GM18517 (cell line): ENCODE measurements around the gene RPLP2.

Source experiments
- ATAC-seq: cut with Tn5 transposase; IDR thresholded peaks from one replicate; pipeline ENCODE4 v1.9.1; 2021; ENCODE audit warnings: mild to moderate bottlenecking, moderate library complexity; ENCODE audit not compliant: unreplicated experiment

The RPLP2 gene

GRCh38 chr11:790721-791564 lies 18.8 kb upstream of the RPLP2 start:
- no peak for ATAC-seq

- no peak for ATAC-seq
Measured at GRCh38 chr11:791658-792534, 17.9 kb upstream of the RPLP2 start.

DNA sequence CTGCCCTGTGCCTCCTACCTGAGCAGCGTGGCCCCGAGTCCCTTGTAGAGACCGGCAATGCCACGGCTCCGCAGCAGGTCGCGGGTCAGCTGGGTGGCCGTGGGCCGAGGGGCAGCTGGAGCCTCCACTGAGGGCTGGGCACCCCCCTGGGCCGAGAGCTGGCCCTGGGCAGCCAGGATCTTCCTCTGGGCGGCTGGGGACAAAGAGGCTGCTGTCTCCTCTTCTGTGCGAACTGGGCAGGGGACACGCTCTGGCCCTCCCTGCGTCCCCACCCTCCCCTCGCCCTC lies 17.3 kb upstream of the RPLP2 start:
- no peak for ATAC-seq

DNA sequence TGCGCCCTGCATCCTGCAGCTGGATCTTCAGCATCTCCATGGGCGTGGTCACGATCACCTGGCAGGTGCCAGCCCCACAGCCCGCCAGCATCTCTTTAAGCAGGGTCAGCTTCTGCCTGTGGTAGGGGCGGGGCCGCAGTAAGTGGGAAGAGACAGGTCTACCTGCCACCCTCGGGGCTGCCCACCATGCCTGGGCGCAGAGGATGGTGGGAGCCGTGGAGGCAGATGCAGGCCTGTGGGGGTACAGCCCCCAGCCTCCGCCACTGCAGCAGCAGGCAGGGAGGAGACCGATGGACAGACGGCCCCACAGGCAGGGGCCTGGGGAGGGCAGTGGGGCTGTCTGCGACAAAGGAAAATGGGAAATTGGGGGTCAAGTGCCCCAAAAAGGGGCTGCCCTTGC lies 16.9 kb upstream of the RPLP2 start:
- ATAC-seq = no peak

- ATAC-seq = no peak
Measured at GRCh38 chr11:793556-793955, 16.2 kb upstream of the RPLP2 start.

DNA sequence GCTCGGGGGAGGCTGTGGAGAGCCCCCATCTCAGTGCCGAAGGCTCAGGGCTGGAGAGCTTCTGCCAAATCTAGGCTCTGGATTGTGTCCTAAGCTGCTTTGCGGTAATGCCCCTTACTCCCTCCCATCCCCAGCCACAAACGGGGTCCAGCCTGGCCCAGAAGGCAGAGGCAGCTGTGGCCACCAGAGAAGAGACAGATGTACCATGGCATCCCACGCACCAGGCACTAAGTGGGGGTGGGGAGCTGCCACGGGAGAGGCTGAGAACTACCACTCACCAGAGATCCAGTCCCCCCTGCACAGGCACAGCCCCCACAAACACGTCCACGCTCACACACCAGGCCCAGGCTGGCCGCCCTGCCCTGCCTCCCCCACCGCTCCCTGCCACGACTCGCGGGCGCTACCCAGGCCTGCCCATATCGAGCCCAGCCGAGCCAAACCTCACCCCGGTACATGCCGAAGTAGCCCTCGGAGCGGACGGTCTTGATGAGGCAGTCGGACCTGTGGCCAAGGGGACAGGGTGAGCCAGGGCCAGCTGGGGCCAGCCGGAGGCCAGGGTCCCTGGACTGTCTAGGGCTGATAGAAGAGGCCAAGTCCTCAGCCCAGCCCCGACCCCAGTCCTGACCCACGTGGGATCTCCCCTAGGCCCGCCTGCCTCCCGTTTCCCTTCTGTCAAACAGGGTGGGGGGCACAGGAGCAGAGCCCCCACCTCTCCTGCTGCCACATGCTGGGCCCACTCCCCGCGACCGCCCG lies 15.6 kb upstream of the RPLP2 start:
- no peak for ATAC-seq

DNA sequence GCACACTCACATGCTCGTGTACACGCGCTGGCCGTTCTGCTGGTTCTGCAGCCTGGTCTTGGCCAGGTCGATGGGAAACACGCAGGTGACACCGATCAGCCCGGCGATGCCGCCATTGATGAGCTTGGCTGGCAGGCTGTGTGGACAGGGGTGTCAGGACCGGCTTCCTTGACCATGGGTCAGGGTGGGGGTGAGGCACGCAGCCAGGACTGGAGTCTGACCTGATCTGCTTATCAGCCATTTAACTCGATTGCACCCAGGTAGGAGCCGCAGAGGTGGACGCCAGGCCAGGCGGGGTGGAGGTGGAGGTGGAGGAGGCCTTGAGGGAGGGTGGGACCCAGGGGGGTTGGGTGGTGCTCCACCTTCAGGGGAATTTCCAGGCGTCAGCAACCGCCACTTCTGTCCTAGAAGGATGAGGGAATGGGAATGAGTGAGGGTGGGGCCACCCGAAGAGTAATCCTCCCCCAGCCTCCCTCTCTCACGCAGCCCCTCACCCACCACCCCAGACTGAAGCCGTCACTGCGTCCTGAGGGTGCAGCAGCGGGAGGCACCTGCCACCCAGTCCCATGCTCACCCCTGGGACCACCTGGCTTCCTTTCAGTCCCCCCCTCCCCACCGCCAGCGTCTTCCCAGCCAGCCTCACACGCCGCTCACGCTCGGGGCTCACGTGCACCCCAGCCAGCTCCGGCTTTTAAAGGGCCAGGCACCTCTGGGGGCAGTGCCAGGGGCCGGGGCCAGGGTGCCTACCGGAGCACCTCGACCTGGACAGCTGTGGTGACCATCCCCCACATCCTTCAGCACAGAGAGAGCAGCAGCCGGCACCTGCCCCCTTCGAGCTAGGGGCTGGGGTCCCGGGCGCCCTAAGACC lies 14.8 kb upstream of the RPLP2 start:
- ATAC-seq = no peak

DNA sequence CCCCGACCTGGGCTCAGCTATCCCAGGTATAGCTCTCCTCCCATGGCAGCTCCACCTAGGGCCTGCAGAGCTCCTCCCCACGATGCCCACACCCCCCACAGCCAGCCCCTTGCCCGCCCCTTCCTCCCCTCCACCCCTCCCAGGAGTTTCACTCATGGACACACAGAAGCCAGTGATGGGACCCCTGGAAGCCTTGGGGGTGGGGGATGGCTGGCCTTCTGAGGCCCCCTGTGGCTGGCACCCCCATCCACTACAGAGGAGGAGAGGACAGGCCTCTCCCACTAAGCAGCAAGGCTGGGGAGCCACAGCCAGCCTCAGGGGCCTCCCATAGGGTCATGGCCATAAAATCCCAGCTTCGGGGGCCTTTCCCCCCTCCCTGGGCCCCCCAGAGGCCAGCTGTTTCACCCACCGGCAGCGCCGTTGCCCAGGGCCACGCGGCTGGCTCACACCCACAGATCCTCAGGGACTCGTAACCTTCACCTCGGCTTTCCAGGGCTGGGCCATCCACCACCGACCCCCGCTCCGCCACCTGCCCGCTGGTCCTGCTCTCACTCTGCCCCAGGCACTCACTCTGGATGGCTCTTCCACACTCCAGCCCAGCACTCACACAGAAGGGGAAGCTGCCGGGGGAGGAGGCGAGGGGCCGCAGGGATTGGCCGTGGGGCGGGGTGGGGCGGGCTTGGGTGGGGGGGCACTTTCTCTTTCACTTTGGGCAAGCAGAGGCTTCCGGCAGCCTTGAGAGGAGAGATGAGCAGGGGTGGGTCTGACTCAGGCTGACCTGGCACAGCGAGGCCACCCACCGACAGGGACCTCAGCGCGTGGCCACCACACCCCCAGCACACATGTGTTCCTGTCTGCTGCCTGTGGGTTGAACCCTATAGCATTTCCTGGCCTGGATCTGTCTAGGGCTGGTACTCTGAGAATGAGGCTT lies 13.9 kb upstream of the RPLP2 start:
- no peak for ATAC-seq

GRCh38 chr11:796565-797295 lies 13.0 kb upstream of the RPLP2 start:
- ATAC-seq = no peak

DNA sequence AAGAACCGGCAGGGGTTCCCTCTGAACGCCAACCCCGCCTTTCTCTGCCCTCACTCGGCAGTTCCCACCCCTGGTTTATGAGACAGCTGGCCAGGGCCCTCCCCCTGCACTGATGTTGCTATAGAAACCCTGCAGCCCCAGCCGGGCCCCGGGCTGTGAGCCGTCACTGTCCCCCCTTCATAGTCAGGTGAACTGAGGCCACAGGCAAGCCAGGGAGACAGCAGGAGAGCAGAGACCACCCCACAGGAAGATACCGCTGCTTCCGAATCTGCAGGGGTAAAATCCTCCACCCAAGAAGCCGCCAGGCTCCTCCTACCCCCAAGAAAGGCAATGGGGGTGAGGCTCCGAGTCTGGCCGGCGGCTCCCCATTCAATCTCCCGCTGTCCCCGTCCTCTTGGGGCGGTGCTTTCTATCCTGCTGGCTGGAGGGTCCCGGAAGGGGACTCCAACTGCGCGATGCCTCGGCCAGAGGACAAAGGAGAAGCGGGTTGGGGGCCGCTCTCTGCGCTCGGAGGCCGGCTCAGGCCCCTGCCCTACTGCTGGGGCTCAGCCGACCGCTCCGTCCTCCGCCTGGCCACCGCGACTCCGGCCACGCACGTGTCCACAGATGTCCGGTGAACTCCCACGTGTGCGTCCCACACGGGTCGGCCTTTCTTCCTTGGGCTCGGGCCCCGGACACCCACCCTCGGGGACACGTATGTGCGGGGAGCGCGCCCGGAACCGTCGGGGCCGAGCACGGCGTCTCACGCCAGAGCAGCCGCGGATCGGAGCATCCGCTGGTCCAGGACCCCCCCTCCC lies 12.3 kb upstream of the RPLP2 start:
- ATAC-seq = peak; percentile 42

- ATAC-seq = peak; percentile 56
Measured at GRCh38 chr11:798093-798713, 11.6 kb upstream of the RPLP2 start, which contains the start of gene SLC25A22. TSS of gene SLC25A22 (minus strand) at chr11:798281. CDS start at chr11:795006, 3,275 bp downstream.

DNA sequence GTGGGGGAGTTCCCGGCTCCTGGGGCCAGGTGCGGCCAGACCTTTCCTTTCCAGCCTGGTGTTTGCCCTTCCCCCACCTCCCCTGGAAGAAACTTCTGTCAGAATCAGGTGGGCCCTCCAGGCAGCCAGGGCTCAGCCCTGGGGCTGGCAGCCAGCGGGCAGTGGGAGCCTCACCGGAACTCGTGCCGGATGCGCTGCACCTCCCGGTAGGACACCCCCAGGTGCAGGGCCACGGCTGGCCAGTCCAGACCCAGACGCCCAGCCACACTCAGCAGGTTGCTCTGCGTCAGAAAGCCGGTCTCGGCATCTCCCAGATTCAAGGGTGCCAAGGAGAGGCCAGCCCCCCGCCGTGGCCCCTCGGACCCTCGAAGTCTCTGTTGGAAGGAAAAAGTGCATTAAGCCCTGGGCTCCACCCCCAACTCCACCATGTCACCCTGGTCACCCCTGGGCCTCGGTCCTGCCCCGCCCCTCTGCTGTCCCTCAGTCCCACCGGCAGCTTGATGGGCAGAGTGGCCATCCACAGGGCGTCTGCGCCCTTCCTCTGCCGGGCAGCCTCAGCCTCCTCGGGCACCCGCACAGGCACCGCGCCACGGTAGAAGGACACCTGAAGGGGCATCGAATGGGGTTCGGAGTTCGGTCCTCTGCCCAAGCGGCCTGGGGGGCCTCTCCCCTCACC lies 10.0 kb upstream of the RPLP2 start:
- no peak for ATAC-seq

GRCh38 chr11:800473-800872 lies 9.3 kb upstream of the RPLP2 start:
- no peak for ATAC-seq

DNA sequence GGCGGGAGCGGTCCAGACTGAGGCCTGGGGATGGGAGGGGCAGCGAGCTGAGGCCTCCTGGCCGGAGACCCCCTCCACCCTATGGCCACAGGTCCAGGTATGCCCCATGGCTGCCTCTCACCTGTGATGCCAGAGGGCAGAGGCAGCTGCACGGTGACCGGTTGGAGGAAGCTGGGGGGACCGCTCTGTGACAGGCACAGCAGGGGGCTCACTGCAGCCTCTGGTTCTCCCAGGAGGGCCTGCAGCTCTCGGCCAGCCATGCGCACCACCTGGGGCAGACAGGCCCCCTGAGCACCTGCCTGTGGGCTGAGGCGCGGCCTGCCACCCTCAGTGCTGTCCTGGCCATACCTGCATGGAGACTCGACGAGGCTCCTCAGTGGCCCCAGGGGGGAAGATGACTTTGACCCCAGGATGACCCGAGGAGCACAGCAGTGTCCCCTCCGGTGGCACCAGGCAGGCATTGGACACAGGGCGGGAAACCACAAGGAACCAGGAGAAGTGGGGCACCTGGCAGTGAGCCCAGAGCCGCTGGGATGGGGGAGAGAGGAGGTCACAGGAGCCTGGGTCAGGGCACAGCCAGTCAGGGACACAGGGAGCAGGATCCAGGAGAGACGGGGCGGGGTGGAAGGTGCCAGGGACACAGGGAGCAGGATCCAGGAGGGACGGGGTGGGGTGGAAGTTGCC lies 8.5 kb upstream of the RPLP2 start:
- ATAC-seq = no peak

DNA sequence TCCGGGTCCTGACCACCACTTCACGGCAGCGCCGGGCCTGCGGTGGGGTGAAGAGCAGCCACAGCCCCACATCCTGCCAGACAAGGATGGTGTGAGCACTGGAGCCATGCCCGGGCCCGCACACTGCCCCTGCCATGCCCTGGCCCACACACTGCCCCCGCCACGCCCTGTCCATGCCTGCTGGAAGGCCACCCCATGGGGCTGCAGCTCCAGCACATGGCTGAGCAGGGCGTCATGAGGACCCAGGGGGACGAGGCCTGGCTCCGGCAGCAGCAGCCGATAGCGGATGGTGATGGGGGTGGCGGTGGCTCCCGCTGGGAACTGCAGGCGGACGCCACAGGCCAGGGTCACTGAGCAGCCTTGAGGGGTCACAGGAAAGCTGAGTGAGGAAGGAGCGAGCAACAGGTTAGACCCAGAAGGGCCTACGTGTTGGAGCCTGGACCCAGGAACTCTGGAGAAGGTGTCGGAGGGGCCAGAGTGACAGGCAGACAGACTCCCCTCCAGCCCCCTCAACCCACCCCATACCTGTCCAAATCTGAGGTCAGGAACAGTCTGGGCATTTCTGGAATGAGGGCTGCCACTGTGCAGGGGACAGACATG lies 7.6 kb upstream of the RPLP2 start:
- no peak for ATAC-seq
